PC-3 (cell line): ENCODE results near the gene MEI1. TPM values are rescaled to one million over a fixed set of nuclear protein-coding genes. Genes with fewer than 3 reads are reported as not detected.
A peak's percentile ranks its signal among the peaks of the same experiment; 100 is the strongest.

Source experiments
- ATAC-seq: fragments of 200-7000 bp; cut with Tn5 transposase; 2 replicates; pipeline ENCODE4 v1.9.1; 2020; ENCODE audit warnings: mild to moderate bottlenecking, moderate library complexity
- BruUV-seq: library from RNA; stranded (reverse); fragments of 400-500 nt; replicated peaks from 2 replicates; lab custom pipeline; 2021; lab: Mats Ljungman, UMichigan
- CTCF ChIA-PET: fragments of 300-600 bp; sonication (Branson Sonifier 250); formaldehyde crosslinking; loops from one replicate; lab custom pipeline; 2022; ENCODE audit warnings: antibody characterized with exemption; lab: Charles Lee
- POLR2A ChIA-PET: fragments of 300-600 bp; sonication (Branson Sonifier 250); formaldehyde crosslinking; loops from one replicate; lab custom pipeline; 2022; ENCODE audit warnings: antibody characterized with exemption; ENCODE audit not compliant: unreplicated experiment; lab: Charles Lee
- DNase-seq: peaks from one replicate; pipeline ENCODE4 v3.0.0-alpha.2; 2015
- H2AFZ ChIP-seq: fragments of 300-600 bp; sonication (generic); 2 replicates; pipeline ENCODE4 v1.6.0; 2016; ENCODE audit warnings: antibody characterized with exemption, low read length
- H3F3A ChIP-seq: fragments of 300-600 bp; sonication (generic); one replicate; pipeline ENCODE4 v1.6.0; 2017; ENCODE audit warnings: antibody characterized with exemption, low read length, control low read depth, mild to moderate bottlenecking; ENCODE audit not compliant: unreplicated experiment
- H3K27ac ChIP-seq: fragments of 300-600 bp; sonication (generic); 2 replicates; pipeline ENCODE4 v1.5.1; 2016; ENCODE audit warnings: mild to moderate bottlenecking, low read length
- H3K27me3 ChIP-seq: fragments of 300-600 bp; sonication (generic); 2 replicates; pipeline ENCODE4 v1.6.1; 2016; ENCODE audit warnings: low read length, mixed read lengths
- H3K36me3 ChIP-seq: fragments of 300-600 bp; sonication (generic); 2 replicates; pipeline ENCODE4 v1.6.1; 2016; ENCODE audit warnings: low read depth, mixed run types, low read length, mixed read lengths
- H3K4me1 ChIP-seq: fragments of 300-600 bp; sonication (generic); 2 replicates; pipeline ENCODE4 v1.5.1; 2016; ENCODE audit warnings: low read length; ENCODE audit not compliant: insufficient read depth
- H3K4me2 ChIP-seq: fragments of 300-600 bp; sonication (generic); 2 replicates; pipeline ENCODE4 v1.6.0; 2016; ENCODE audit warnings: low read length
- H3K4me3 ChIP-seq: fragments of 300-600 bp; sonication (generic); 2 replicates; pipeline ENCODE4 v1.5.1; 2016; ENCODE audit warnings: mild to moderate bottlenecking, low read length, mixed read lengths
- H3K79me2 ChIP-seq: fragments of 300-600 bp; sonication (generic); 2 replicates; pipeline ENCODE4 v1.6.1; 2017; ENCODE audit warnings: low read length, mixed read lengths
- H3K9ac ChIP-seq: fragments of 300-600 bp; sonication (generic); 2 replicates; pipeline ENCODE4 v1.6.0; 2016; ENCODE audit warnings: mild to moderate bottlenecking, low read length
- H3K9me2 ChIP-seq: fragments of 300-600 bp; sonication (generic); replicated peaks from 2 replicates; pipeline ENCODE4 v1.6.1; 2016; ENCODE audit warnings: mixed run types, low read length, mixed read lengths
- H3K9me3 ChIP-seq: fragments of 300-600 bp; sonication (generic); 2 replicates; pipeline ENCODE4 v1.6.1; 2016; ENCODE audit warnings: low read length, mixed read lengths
- H4K20me1 ChIP-seq: fragments of 300-600 bp; sonication (generic); 2 replicates; pipeline ENCODE4 v1.6.1; 2016; ENCODE audit warnings: low read length, mixed read lengths
- EZH2 ChIP-seq: fragments of 300-600 bp; sonication (generic); IDR thresholded peaks from one replicate; pipeline ENCODE4 v1.6.1; 2017; ENCODE audit warnings: antibody characterized with exemption, mild to moderate bottlenecking, low read length; ENCODE audit not compliant: unreplicated experiment
- EZH2phosphoT487 ChIP-seq: fragments of 300-600 bp; sonication (generic); IDR thresholded peaks from 2 replicates; pipeline ENCODE4 v1.6.1; 2018; ENCODE audit warnings: mild to moderate bottlenecking, antibody characterized with exemption, low read length, borderline replicate concordance
- intact Hi-C: fragments of 100-400 bp; cut with micrococcal nuclease; formaldehyde crosslinking; loops from 2 replicates; pipeline ENCODE4 v1.9.0; 2023
- total RNA-seq: library from RNA; depleted of rRNA; stranded (reverse); fragments of >200 nt; gene quantifications from 2 replicates; pipeline ENCODE4 v1.2.3, GENCODE V29; 2014
- TF ChIP-seq, protein P1 (sequence below): fragments of 300-600 bp; sonication (generic); conservative IDR thresholded peaks from 2 replicates; pipeline ENCODE4 v1.5.1; 2017; ENCODE audit warnings: antibody characterized with exemption, low read depth, mild to moderate bottlenecking, low read length

MEI1 gene
- total RNA-seq, 1 experiment from 2014 or later: 1.4 TPM

DNA sequence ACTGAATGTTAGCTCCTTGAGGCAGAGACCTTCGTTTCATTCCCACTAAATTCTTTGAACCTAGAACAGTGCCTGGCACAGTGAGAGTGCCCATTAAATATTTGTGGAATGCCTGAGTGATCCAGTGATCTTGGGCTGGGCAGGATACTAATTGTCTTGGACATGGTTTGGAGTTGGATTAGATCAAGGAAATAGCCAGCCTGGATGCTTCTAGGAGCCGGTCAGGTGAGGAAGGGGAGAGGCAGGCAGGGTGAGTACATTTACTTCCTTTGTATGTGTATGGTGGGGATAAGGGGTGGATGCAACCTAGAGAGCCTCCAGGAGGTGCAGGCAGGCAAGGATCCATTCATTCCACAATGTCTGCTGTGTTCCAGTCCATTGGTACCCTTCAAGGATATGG is 137.2 kb downstream of the MEI1 start:
- H3K79me2 ChIP-seq: peaks cover 80% of the 10 kb centered on the region
- no peak overlapping the region for H3K27ac ChIP-seq
- peaks cover 26% of the 10 kb centered on the region for H3K4me1 ChIP-seq
- ATAC-seq: no peak
- 0 out of 2 replicates have a peak, but pooled peaks cover 11% of the 10 kb centered on the region for H4K20me1 ChIP-seq
- ChIA-PET POLR2A (no interaction called here), CTCF (no interaction called here)
- H3K4me3 ChIP-seq: no peak overlapping the region
- H3F3A ChIP-seq: no peaks in the 10 kb centered on the region
- no peak overlapping the region for H2AFZ ChIP-seq
- intact Hi-C loops: no loop called here
- BruUV-seq: no TSS peak
- no peak overlapping the region for H3K9ac ChIP-seq
- H3K4me2 ChIP-seq: no peak overlapping the region
- H3K9me2 ChIP-seq: no peaks in the 10 kb centered on the region
- no peaks in the 10 kb centered on the region for H3K9me3 ChIP-seq
- H3K36me3 ChIP-seq: peaks cover 14% of the 10 kb centered on the region
- no peak for DNase-seq
- no peak for TF ChIP-seq EZH2phosphoT487
- TF ChIP-seq, protein P1, sequence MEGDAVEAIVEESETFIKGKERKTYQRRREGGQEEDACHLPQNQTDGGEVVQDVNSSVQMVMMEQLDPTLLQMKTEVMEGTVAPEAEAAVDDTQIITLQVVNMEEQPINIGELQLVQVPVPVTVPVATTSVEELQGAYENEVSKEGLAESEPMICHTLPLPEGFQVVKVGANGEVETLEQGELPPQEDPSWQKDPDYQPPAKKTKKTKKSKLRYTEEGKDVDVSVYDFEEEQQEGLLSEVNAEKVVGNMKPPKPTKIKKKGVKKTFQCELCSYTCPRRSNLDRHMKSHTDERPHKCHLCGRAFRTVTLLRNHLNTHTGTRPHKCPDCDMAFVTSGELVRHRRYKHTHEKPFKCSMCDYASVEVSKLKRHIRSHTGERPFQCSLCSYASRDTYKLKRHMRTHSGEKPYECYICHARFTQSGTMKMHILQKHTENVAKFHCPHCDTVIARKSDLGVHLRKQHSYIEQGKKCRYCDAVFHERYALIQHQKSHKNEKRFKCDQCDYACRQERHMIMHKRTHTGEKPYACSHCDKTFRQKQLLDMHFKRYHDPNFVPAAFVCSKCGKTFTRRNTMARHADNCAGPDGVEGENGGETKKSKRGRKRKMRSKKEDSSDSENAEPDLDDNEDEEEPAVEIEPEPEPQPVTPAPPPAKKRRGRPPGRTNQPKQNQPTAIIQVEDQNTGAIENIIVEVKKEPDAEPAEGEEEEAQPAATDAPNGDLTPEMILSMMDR: no peak
- TF ChIP-seq EZH2: no peak
- no peaks in the 10 kb centered on the region for H3K27me3 ChIP-seq

DNA sequence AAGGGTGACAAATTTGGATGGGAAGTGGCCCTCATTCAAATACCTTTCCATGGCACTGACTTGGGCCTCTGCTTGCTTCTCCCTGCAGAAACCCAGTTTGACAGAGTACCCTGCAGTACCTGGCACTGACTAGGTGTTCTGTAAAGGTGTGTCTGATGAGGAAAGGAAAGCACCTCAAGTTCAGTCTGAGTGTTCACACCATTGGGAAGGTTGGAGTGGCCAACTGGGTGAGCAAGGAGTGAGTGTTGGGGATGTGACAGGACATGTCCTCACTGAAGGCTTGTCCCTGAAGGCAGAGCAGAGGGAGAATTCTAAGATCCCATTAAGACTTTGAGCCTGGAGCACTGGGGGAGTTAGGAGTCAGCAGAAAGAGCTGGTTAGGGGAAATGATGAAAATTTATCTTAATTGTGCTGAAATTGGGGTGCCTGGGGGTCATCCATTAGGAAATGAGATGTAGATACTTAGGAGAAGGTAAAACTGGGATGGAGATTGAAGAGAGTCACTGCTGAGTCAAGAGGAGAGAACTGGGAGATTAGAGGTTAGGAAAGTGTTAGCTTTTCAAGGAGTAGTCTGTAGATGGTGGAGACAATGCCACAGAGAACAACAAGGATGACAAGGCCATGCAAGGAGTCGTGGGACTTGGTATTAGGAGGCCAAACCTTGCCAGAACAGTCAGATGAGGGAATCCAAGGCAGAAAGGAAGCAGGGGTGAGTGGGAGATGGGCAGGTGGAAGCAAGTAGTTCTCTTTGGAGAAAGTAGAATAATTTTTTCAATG is 139.7 kb downstream of the MEI1 start:
- Histone ChIP-seq H3F3A (no peaks in the 10 kb centered on the region), H3K79me2 (peaks cover 92% of the 10 kb centered on the region), H3K4me1 (peaks cover 39% of the 10 kb centered on the region), H3K4me2 (no peak overlapping the region), H3K4me3 (no peak overlapping the region), H3K9ac (no peak overlapping the region), H3K9me3 (no peaks in the 10 kb centered on the region), H3K9me2 (no peaks in the 10 kb centered on the region), H2AFZ (no peak overlapping the region), H3K27me3 (no peaks in the 10 kb centered on the region), H3K36me3 (peaks cover 14% of the 10 kb centered on the region), H4K20me1 (0 out of 2 replicates have a peak, but pooled peaks cover 9% of the 10 kb centered on the region), H3K27ac (no peak overlapping the region)
- TF ChIP-seq EZH2phosphoT487 (no peak), EZH2 (no peak)
- TF ChIP-seq, protein P1: no peak
- intact Hi-C loops: no loop called here
- BruUV-seq: no TSS peak
- ChIA-PET POLR2A (no interaction called here), CTCF (no interaction called here)
- no peak for ATAC-seq
- DNase-seq: no peak

GRCh38 chr22:41840216-41840615 is 140.9 kb downstream of the MEI1 start:
- no peaks in the 10 kb centered on the region for H3K9me2 ChIP-seq
- no peaks in the 10 kb centered on the region for H3K9me3 ChIP-seq
- H3K4me3 ChIP-seq: no peak overlapping the region
- BruUV-seq: no TSS peak
- no peak overlapping the region for H3K9ac ChIP-seq
- DNase-seq (no peak), ATAC-seq (no peak)
- peaks cover 93% of the 10 kb centered on the region for H3K79me2 ChIP-seq
- no peaks in the 10 kb centered on the region for H3K27me3 ChIP-seq
- CTCF ChIA-PET: no interaction called here
- peaks cover 44% of the 10 kb centered on the region for H3K4me1 ChIP-seq
- peaks cover 14% of the 10 kb centered on the region for H3K36me3 ChIP-seq
- no peak overlapping the region for H2AFZ ChIP-seq
- peaks cover 2% of the 10 kb centered on the region; the same call in 1 of the 2 replicates for H4K20me1 ChIP-seq
- POLR2A ChIA-PET: no interaction called here
- intact Hi-C loops: loop anchor here (2.0 kb wide), 1 partner anchor 17 kb away; no protein-coding TSS in a partner anchor
- TF ChIP-seq EZH2phosphoT487 (no peak), EZH2 (no peak)
- H3F3A ChIP-seq: no peaks in the 10 kb centered on the region
- H3K27ac ChIP-seq: peak overlapping the region; percentile 65; the same call in 1 of the 2 replicates
- no peak overlapping the region for H3K4me2 ChIP-seq
